Panc1 (cell line): ENCODE measurements around the gene TMA7B.

Experiments
- CTCF ChIP-seq: fragments of 450-650 bp; IDR thresholded peaks from 2 replicates; pipeline ENCODE4 v1.5.1; 2017; ENCODE audit warnings: mild to moderate bottlenecking
- POLR2AphosphoS5 ChIP-seq: IDR thresholded peaks from 2 replicates; pipeline ENCODE4 v1.6.1; 2012; ENCODE audit warnings: mild to moderate bottlenecking, low read depth, low read length, moderate library complexity
- REST ChIP-seq, 2 experiments: IDR thresholded peaks; 2 replicates each; pipeline ENCODE4 v1.6.1; 2011 to 2012; ENCODE audit warnings: low read depth in 2 of 2, control low read depth in 1 of 2, low read length in 1 of 2, mild to moderate bottlenecking in 1 of 2, moderate library complexity in 1 of 2; ENCODE audit not compliant: insufficient read depth in 1 of 2
- TCF7L2 ChIP-seq: IDR thresholded peaks from 2 replicates; pipeline ENCODE4 v1.6.1; 2011; ENCODE audit warnings: mild to moderate bottlenecking, low read depth, low read length, inconsistent platforms

GRCh38 chr22:40006641-40007040, 46.4 kb downstream of the TMA7B start:
- TF ChIP-seq CTCF (no peak), REST (IDR thresholded peaks at IDR 0.05; ENCODE audit: insufficient read depth in 1 of 2, low read depth in 2 of 2, low read length in 1 of 2) (no peak), POLR2AphosphoS5 (no peak), TCF7L2 (no peak)
